HK-2 (cell line): ENCODE results near the gene NELFCD.
"Not testable (repeated sequence)": the region's sequence is repeated elsewhere in the genome, so short reads cannot be mapped to it uniquely, and the experiment has no call there.

ENCODE experiments used
- DNase-seq: peaks from one replicate; pipeline ENCODE4 v3.0.0-alpha.2; 2018; ENCODE audit not compliant: unreplicated experiment

Gene NELFCD

DNA sequence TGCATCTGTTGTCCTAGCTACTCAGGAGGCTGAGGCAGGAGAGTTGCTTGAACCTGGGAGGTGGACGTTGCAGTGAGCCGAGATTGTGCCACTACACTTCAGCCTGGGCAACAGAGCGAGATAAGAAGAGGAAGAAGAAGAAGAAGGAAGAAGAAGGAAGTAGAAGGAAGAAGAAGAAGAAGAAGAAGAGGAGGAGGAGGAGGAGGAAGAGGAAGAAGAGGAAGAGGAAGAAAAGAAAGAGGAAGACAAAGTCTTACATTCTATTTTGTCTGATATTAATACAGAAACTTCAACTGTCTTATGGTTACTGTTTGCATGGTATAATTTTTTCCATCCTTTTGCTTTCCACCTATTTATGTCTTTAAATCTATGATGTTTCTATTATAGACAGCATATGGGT is 7.2 kb upstream of the NELFCD start:
- no peak for DNase-seq

DNA sequence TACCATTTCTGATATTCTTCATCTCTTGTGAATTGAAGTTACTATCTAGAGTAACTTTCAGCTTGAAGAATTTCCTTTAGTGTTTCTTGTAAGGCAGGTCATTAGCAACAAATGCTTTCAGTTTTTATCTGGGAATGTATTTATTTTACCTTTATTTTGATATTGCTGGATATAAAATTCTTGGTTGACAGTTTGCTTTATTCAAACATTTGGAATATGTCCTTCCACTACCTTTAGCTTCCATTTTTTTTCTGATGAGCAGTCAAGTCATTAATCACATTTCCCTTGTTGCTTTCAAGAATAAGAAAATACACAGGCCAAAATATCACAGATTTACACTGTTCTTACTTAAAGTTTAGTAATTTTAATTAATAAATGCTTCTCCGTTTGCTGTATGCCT is 5.7 kb upstream of the NELFCD start:
- no peak for DNase-seq

DNA sequence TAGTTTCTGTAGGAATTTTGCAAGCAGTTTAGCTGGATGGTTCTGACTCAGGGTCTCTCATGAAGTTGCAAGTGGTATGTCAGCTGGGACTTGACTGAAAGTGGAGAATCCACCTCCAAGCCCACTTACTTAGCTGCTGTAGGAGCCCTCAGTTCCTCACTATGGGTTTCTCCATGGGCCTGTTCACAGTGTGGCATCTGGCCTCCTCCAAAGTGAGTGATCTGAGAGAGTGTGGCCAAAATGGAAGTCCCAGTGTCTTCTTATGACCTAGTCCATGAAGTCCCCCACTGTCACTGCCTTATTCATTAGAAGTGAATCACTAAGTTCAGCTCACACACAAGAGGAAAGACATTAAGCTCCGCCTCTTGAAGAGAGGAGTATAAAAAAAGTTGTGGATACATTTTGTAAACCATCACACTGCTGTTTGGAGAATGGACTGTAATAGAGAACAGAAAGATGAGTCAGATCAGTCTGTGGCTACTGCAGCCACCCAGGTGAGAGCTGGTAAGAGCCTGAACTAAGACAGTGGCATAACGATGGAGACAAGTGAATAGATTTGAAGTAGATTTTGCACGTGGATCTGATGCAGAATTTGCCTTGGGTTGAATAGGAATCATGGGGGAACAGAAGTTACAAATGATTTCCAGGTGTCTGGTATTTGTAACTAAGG is 4.9 kb upstream of the NELFCD start:
- no peak for DNase-seq

DNA sequence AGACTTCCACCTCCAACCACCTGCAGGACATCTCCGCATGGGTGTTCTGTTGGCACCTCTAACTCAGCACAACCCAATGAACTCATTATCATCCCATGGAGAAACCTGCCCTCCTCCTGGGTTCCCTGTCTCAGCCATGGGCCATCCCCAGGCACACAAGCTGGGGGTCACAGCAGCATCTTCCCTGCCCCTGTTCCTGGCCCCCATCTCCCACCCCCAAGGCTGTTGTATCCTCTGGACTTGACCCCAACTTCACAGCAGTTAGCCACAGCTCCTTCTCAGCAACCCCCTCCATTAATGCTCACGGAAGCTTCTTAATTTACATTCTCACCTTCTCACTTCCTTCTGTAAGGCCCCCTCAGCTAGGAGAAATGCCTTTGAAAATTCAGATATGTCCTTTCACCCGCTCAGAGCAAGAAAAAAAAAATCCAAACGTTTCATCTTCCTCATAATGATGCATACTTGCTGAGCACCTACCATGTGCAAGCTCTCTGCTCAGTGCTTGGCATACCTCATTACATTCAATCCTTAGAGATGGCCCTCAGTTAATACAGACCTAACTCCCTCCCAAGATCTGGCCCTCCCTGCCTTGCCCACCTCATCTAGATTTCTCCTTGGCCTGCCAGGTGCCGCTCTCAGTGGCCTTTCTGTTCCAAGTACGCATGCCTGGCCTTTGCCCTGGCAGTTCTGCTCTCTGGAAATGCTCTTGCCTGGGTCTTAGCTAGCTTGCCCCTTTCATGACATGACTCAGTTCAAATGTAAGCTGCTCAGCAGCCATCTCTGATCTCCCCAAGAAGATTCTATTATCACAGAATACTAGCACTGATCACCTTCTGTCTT is 2.5 kb upstream of the NELFCD start:
- no peak for DNase-seq

DNA sequence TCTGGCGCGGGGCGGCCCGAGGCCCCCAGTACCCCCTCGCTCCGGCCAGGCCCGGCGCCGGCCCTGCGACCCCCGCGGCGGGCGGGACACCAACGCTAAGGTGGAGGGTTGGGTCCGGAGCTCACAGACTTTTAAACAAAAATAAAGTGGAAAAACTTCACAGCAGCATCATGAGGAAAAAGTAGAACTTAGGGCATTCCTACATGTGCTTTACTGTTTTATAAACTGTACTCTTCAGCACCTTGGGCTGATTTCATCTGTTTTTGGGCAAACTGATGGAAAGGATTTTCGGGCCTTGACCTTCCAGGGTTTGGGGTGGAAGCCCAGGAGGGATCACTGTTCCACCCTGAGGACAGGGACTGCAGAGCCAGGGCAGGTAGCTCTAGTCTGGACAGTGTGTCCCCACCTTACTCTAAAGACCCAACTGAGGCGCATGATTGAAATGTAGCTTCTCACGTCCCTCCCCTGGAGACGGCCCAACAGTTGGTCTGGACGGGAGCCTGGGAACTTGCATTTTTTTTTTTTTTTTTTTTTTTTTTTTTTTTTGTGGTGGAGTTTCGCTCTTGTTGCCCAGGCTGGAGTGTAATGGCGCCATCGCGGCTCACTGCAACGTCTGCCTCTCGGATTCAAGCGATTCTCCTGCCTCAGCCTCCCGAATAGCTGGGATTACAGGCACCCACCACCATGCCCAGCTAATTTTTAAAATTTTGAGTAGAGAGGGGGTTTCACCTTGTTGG is 740 bp downstream of the NELFCD start:
- DNase-seq = no peak

DNA sequence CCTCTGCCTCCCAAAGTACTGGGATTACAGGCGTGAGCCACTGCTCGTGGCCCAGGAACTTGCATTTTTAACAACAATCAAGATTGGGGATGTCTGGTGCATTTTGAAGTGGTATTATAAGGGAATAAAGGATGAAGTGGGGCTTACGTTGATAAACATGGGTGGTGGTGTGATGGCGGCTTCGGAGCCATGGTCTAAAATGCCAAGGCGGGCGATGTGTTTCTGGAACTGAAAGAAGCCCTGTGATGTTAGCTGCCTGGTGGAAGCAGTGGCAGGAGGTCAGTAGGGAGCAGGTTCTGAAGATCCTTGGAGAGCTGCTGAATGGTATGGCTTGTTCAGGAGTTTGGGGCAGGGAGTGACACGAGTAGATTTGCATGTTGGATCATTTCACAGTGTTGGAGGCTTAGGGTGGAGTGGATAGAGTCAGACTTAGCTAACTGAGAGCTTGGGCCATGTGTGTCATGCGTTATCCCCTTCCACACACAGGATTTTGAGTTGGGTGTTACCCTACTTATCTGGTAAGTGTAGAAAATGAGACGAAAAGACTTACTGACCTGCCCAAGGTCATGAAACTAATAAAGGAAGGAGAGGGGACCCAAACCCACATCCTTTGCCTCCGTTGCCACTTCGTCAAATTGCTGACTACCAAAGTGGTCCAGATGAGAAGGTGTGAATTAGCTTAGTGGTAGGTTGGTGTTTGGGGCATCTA is 1.5 kb downstream of the NELFCD start:
- no peak for DNase-seq

DNA sequence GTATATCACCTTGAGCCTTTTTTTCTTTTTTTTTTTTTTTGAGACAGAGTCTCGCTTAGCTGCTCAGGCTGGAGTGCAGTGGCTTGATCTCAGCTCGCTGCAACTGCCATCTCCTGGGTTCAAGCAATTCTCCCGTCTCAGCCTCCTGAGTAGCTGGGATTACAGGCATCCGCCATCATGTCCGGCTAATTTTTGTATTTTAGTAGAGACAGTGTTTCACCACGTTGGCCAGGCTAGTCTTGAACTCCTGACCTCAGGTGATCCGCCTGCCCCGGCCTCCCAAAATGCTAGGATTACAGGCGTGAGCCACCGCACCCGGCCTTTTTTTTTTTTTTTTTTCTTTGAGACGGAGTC is 2.0 kb downstream of the NELFCD start:
- DNase-seq = not testable (repeated sequence)

DNA sequence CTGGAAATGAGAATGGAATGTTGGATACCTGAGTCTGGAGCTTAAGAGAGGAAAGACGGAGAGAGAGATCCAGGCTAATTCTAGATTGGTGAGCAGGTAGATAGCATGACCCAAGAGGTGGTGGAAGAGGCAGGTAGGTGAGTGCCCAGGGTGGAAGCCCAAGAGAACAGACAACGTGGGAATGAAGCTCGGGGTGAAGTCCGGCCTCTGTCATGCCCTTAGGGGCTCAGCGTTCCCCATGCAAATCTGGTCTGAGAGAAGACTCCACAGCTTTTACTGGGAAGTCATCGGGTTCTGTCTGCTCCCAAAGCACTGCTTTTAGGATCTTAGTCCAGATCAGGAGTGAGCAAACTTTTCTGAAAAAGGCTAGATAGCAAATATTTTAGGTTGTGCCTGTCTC is 3.6 kb downstream of the NELFCD start:
- no peak for DNase-seq

DNA sequence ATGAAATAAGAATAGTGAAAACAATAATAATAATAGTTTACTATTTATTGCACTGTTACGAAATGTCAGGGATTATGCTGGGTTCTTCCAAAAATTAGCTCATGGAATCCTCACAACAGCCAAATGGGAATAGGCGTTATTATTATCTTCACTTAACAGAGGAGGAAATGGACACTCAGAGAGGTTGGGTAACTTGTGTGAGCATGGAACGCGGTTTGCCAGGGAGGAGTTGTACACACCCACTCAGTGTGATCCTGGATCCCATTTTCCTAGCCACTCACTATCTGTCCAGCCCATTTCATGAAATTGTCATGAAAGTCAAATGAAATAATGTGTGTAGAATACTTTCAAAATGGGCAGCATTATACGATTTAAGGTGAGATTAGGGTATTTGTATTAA is 4.6 kb downstream of the NELFCD start:
- DNase-seq = no peak

DNA sequence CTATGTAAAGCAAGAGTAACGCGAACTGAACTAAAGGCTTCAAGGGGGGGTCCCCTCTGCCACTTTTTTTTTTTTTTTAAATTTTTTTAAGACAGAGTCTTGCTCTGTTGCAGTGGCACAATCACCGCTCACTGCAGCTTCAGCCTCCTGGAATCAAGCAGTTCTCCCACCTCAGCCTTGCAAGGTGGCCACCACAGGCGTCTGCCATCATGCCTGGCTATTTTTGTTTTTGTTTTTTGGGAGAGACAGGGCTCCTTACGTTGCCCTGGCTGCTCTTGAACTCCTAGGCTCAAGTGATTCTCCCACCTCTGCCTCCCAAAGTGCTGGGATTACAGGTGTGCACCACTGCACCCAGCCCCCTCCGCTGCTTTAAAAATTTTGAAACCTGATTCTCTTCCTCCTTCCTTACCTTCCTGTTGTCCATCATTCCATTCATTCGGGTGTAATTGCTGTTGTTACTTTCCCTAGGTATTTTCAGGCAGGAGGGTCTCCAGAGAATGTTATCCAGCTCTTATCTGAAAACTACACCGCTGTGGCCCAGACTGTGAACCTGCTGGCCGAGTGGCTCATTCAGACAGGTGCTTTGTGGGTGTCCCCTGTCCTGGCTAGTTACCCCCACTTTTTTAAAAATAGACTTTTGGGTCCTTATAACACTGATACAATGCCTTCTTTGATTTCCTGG is 5.4 kb downstream of the NELFCD start:
- DNase-seq = no peak

DNA sequence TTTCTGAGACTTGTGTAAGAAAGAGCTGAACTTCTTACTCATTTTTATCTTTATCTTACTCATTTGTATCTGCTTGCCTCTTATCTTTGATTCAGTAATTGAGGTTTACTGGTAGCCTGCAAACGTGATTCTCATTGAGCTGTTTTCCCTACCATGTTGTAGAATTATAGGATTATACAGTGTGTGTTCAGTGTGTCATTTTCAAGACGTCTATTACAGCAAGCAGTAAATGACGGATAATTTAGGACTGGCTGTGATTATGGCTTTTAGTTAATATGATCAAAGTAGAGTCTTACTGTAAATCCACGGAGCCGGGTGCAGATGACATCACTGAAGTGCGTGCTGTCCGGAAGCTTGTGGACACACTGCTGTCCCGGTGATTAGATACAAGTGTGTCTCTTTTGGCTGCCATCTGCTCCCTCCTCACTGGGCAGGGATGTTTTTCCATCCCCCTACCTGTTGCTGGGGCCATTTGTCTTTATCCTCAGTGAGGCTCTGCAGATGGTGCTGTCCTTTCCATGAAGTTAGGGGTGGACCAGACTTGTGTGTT is 6.0 kb downstream of the NELFCD start:
- DNase-seq = no peak

DNA sequence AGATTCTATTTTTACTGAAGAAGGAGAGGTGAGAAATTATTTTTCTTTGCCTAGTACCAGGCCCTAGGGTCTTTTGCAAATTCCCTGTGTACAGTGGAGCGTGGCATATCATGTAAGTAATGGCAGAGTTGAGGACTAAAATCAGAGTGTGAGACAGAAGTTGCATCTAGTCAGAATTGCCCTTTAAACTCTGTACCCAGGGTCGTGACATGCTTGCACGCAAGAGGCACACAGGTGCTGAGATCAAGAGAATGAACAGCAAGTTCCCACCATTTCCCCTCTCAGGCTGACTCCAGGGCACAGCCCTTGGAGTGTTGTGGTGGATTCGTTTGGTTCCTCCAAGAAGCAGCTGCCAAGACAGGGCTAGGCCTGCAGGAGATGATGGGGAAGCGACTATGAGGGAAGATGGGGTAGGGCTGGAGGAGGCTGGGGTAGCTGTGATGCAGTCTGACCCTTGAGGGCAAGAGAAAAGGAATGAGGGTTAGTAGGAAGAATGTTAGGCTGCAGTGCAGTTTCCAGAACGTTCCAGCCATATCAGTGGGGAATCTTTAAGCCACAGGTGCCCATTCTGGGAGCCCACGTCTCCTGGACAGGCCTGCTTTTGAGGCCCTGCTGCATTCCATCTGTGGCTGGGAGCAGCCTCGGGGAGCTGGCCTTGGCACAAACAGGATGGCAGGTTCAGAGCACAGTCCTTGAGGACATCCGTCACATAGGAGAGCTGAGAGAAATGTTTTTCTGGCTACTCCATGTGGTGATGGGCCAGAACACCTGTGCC is 6.9 kb downstream of the NELFCD start:
- DNase-seq = no peak

DNA sequence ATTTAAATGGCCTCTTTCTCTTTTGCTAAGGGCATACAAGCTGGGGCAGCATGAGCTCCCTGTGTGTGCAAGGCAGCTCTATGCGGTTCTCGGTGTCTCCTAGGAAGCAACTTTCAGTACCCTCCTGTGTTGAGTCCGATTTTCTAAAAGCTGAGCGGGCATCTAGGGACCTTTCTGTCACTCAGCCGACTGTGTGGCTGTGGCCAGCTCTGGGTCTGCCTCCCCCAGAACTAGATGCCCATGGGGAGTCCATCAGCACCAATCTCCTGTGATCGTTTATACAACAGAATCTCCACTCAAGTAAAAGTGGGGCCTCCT is 7.5 kb downstream of the NELFCD start:
- DNase-seq = no peak

DNA sequence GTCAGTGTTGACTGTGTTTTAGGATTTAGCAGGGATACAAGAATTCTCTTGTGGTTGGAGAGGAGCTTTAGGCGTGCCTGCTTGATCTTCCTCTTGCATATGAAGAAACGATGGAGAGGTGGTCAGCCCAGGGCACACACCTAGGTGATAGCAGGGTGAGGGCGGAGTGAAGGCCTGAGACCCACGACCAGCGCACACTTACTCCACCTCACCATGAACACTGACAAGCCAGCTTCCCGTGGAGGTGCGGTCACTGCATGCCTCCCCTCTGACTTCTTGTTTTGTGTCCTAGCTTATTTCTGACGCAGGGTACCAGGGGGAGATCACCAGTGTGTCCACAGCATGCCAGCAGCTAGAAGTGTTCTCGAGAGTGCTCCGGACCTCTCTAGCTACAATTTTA is 8.1 kb downstream of the NELFCD start:
- no peak for DNase-seq

DNA sequence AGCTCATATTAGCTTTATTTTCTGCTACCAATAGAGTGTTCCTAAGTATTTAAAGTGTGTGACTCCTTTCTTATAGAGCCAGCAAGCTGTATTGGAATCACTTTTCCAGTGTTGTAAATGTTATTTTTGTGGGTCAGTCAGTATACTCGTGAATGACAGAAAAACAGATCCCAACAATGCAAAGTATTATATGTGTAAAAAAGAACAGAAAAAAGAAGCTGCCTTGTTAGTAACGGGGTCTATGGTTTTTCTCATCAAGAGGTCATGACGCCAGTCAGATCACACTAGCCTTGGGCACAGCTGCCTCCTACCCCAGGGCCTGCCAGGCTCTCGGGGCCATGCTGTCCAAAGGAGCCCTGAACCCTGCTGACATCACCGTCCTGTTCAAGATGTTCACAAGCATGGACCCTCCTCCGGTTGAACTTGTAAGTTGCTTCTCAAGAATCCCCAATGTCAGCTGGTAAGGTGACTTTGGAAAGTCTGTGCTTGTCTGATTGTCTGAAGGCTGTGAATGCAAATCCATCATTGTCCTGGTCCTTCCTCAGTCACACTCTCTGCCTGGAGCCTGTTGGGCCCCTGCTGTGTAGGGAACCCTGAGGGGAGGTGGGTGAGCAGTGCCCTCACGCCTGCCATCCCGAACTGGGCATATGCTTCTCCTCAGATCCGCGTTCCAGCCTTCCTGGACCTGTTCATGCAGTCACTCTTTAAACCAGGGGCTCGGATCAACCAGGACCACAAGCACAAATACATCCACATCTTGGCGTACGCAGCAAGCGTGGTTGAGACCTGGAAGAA is 9.8 kb downstream of the NELFCD start:
- DNase-seq = no peak

DNA sequence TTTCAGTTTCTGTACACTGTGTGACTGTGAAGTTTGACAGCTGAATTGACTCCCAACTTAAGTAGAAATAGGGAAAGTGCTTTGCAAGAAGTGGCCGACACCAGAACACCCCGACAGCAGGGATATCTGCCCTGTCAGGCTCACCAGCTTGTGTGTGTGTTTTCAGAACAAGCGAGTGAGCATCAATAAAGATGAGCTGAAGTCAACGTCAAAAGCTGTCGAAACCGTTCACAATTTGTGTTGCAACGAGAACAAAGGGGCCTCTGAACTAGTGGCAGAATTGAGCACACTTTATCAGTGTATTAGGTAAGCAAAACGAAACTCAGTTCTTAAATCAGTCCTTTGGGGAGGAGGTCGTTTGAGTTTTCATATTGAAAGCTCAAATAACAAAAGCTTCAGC is 10.7 kb downstream of the NELFCD start:
- no peak for DNase-seq

DNA sequence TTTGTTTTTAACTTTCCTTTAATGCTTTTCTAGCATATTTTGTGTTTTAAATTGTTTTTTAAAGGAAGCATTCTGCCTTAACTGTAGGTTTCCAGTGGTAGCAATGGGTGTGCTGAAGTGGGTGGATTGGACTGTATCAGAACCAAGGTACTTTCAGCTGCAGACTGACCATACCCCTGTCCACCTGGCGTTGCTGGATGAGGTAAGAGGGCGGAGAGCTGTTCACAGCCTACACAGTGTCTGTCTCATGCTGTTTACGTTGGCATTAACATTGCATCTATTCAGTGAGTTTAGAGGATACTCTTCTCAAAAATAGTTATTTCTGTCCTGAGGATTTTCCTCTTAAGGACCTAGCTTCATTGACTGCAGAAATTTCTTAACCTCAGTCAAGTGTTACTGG is 11.9 kb downstream of the NELFCD start:
- DNase-seq = no peak

DNA sequence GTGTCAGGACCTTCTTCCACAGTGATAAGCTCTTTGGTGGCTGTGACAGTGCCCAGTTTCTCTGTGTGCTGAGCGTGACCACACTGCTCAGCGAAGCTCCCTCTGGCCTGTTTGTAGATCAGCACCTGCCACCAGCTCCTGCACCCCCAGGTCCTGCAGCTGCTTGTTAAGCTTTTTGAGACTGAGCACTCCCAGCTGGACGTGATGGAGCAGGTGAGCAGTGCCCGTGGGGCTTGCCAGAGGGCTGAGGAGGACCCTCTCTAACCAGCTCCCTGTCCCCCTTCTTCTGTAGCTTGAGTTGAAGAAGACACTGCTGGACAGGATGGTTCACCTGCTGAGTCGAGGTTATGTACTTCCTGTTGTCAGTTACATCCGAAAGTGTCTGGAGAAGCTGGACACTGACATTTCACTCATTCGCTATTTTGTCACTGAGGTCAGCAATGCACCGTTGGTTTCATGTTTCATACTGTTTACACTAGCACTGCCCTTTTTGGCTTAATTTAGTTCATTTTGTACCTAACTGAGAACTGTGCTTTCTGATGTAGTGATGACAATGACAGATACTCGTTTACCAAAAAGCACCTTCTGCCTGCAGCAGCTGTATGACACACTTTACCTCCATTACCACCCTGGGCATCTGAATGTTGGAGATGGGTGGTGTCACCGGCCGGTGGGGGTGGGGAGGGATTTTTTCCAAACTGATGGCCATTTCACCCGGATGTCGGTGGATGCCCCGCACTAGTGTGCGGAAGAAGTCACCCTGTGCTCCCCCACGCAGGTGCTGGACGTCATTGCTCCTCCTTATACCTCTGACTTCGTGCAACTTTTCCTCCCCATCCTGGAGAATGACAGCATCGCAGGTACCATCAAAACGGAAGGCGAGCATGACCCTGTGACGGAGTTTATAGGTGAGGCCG is 12.5 kb downstream of the NELFCD start:
- DNase-seq = no peak
